Stimulated activated CD4-positive, alpha-beta T cell treated with anti-CD3 and anti-CD28 coated beads, Interleukin-12 subunit alpha, Interleukin-12 subunit beta, amount 100 ng/mL, for 48 hours (primary cell): Measurements from ENCODE around the gene FOXP1.

Experiments used
- DNase-seq, 3 donors: peaks; one replicate each; pipeline ENCODE4 v3.0.0-alpha.2; 2020; ENCODE audit warnings: low read depth in 2 of 3, low spot score in 1 of 3

FOXP1 gene

GRCh38 chr3:71111784-71112440, 471.6 kb downstream of the FOXP1 start:
- no peak for DNase-seq

- DNase-seq: no peak
These were observed 472.9 kb downstream of the FOXP1 start for GRCh38 chr3:71110385-71111222.

- no peak for DNase-seq
These were observed 473.6 kb downstream of the FOXP1 start for GRCh38 chr3:71109977-71110285.

- DNase-seq: no peak
These were observed 474.1 kb downstream of the FOXP1 start for GRCh38 chr3:71109241-71109976.

- no peak for DNase-seq
These were observed 475.6 kb downstream of the FOXP1 start for GRCh38 chr3:71107926-71108325.

DNA sequence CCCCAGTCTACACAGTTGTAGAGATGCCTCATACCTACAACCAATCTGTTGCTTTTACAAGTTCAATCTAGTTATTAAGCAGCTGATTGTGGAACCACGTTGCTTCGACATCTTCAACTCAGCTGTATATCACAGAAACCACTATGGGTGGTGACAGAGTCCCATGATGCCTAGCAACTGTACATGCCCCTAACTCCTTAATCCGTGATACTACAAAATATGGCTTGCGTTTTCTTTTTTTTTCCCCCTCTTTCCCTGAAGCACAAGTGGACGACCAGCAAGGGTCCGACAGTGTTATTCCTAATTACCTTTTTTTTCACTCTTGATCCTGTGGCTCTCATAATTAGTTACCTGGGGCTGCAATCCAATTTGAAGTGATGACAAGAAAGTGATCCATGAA, 478.6 kb downstream of the FOXP1 start:
- no peak for DNase-seq

- no peak for DNase-seq
These were observed 479.0 kb downstream of the FOXP1 start for GRCh38 chr3:71104556-71104955.

- no peak for DNase-seq
These were observed 479.4 kb downstream of the FOXP1 start for GRCh38 chr3:71104121-71104541.

GRCh38 chr3:71103430-71103921, 480.1 kb downstream of the FOXP1 start:
- DNase-seq: no peak

DNA sequence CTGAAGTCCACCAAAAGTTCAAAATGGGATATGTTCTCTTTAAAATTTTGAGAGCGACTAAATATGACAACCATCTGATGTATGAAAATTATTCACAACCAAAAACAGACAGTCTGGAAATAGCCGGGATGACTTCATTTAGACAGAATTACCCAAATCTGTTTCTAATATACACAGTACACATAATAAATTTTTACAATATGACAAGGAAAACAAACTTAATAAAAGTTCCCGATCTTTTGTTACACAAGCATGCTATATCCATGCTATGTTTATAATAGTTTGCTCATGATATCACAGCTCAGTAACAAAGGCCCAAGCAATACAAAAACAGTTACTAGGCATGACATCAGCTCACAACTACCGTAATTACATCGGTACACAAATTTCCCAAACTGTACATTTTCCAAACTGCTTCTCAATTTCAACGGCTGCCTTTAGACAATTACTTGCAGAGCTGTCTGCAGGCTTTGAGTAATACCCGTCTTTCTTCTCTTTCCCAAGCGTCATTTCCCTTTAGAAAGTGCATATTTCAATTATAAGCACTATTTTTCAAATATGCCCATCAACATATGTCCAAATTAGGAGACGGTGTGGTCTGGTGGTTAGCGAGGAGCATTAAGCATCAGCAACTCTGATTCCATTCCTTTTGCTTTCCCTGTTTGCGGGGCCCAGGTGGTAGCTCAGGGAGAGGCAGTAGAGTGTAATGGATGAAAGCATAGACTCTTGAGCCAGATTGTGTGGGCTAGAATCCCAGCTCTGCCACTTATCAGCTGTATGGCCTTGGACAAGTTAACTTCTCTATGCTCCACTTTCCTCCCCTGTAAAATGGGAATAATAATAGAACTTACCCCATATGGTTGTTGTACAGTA, 481.2 kb downstream of the FOXP1 start:
- DNase-seq: no peak

DNA sequence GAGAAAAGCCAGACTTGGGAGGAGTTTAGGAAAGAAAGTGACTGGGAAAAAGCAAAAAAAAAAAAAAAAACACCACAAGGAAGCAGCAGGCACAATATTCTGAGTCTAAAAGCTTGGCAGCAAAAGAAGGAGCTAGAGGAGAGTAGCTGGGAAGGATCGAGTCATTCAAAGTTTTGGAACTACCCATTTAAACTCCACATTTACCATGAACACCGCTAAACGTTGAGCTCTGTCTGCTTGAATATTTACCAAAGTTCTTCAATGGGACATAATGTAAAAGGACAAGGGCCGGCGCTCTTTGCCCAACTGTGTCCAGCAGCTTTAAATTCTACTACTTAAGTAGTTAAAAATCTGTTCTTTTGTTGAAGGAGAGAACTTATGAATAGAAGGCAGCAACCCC, 481.9 kb downstream of the FOXP1 start:
- DNase-seq: no peak

DNA sequence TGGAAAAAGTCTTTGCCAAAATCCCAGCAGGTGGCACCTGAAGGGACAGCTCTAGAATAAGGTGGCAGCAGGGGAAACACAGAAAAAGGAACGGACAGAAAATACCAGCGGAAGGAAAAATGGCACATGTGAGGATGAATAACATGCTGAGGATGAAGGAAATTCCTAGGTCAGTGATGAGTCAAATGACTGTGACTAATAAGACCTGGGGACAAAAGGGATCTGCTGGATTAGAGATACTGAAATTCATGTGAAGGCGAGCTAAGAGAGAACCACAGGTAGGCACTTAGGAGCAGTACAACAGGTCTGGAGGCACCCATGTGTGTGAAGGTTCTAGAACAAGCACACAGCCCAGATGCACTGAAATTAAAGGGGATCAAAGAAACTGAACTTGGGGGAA, 482.5 kb downstream of the FOXP1 start:
- no peak for DNase-seq

DNA sequence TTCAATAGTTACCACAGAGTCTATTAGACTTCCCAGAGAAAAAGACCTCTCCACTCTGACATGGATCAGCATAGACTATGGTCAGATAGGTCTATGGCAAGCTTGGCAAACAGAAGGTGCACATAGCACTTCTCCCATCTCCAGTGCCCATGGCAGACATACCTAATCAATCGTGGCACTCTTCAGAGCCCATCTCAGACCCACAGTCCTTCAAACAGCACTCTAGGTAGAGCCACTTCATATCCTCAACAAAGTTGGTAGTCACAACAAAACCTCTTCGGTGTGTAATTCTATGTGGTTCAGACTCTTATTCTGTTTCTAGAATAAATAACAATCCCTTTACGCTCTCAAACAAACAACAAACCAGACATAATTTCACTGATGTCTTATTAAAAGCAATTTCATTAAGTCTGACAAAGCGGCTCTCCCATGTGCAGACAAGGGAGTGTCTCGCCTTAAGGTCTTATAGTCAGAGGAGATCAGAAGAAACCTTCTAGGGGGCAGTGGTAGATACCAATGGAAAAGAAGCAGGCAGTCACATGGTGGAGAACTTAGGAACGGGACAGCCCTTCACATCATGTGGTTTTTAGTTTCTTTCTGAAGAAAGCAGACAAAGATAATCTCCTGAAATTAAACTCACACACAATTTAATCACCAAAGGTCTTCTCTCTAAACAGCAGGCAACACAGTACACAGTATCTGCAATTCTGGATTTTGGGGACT, 483.4 kb downstream of the FOXP1 start:
- no peak for DNase-seq

GRCh38 chr3:71097557-71097956, 486.0 kb downstream of the FOXP1 start:
- DNase-seq: no peak

GRCh38 chr3:71095511-71096291, 487.8 kb downstream of the FOXP1 start:
- no peak for DNase-seq

DNA sequence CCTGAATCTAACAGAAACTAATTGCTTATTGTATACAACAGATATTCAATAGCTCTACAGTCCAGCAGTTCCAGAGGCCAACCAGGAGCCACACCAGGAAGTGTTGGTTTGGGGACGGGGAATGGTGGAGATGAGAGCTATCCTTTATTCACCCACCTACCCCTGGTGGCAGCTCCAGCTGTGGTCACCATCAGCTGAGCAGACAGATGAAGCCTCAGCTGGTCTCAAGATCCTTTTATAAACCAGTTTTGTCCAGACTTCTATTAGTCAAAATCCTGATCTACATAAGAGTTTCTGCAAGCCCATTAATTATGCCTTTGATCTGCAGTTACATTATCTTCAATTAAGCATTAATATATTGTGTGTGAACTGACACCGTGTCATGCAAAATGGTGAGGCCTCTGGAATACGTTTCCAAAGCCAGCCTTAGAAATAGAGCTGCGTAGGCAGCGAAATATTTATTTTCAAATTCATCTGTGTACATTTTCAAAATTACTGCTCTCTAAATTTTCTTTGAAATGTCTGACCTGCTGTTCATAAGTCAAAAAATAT, 488.8 kb downstream of the FOXP1 start:
- DNase-seq: no peak

GRCh38 chr3:71092665-71093064, 490.9 kb downstream of the FOXP1 start:
- DNase-seq: no peak

DNA sequence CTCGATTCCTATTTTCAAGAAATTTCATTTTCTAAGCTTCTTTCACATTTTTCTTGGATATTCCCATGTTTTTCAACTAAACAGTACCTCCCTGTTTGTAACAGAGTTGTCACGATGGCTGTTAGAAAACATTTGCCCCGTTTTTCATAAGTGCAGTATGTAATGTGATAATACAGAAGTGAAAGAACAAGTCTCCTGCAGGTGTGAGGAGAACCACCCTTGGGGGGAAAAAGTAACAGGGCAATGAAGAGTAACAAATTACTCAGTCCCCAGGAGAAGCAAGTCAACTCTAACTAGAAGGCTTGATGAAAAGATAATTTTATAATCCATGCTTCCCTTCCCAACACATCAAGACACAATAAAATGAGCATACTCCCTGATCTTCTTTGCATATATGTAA, 493.3 kb downstream of the FOXP1 start:
- no peak for DNase-seq

GRCh38 chr3:71089271-71089847, 494.2 kb downstream of the FOXP1 start:
- DNase-seq: no peak
